T47D (cell line): ENCODE measurements around the gene STAB1.
A peak's percentile ranks its signal among the peaks of the same experiment; 100 is the strongest.

Experiments
- DNase-seq, 2 experiments: peaks; one replicate each; pipeline versions ENCODE4 v3.0.0 to v3.0.0-alpha.2; 2011 to 2012; ENCODE audit warnings: low read depth in 1 of 2, low spot score in 1 of 2
- JUND ChIP-seq: IDR thresholded peaks from 2 replicates; pipeline ENCODE4 v1.6.1; 2012; ENCODE audit warnings: low read depth
- in situ Hi-C: cut with HindIII; loops from 2 replicates; pipeline ENCODE4 v1.10.0; 2016; ENCODE audit warnings: low sequenced_read_pairs, low pct_unique_long_range_greater_than_20kb

STAB1 gene

GRCh38 chr3:52453496-52454249, 41.5 kb upstream of the STAB1 start, which contains the start of gene TNNC1:
Gene TNNC1, minus strand, starts transcription at chr3:52454041. Its CDS starts 26 bp downstream, at chr3:52454015.
- DNase-seq = peak in 1 of 2 experiments; percentile 33
- no peak for TF ChIP-seq JUND
- in situ Hi-C loops = no loop called here

- in situ Hi-C loops = no loop called here
- TF ChIP-seq JUND = no peak
- no peak for DNase-seq
These were observed 40.7 kb upstream of the STAB1 start for GRCh38 chr3:52454250-52454937.

GRCh38 chr3:52454938-52455282, 40.2 kb upstream of the STAB1 start:
- TF ChIP-seq JUND = no peak
- in situ Hi-C loops = no loop called here

GRCh38 chr3:52455283-52456168, 39.6 kb upstream of the STAB1 start, which contains the start of gene NISCH:
Gene NISCH, plus strand, starts transcription at chr3:52455604. Its CDS starts 38 bp downstream, at chr3:52455642.
- no peak for TF ChIP-seq JUND
- in situ Hi-C loops = no loop called here
- DNase-seq = peak; percentile 75 to 87

More at GRCh38 chr3:52454938-52455282, 40.2 kb upstream of the STAB1 start:
- DNase-seq = no peak

- in situ Hi-C loops = no loop called here
- DNase-seq = no peak
- no peak for TF ChIP-seq JUND
These were observed 38.9 kb upstream of the STAB1 start for GRCh38 chr3:52456169-52456799.

- DNase-seq = no peak
- TF ChIP-seq JUND = no peak
- in situ Hi-C loops = no loop called here
These were observed 38.3 kb upstream of the STAB1 start for GRCh38 chr3:52456800-52457183.

GRCh38 chr3:52458031-52458760, 36.9 kb upstream of the STAB1 start:
- no peak for DNase-seq
- in situ Hi-C loops = no loop called here

GRCh38 chr3:52458770-52459545, 36.2 kb upstream of the STAB1 start:
- in situ Hi-C loops = no loop called here
- DNase-seq = no peak

More at GRCh38 chr3:52458031-52458760, 36.9 kb upstream of the STAB1 start:
- no peak for TF ChIP-seq JUND

GRCh38 chr3:52461874-52462273, 33.3 kb upstream of the STAB1 start:
- in situ Hi-C loops = no loop called here
- DNase-seq = no peak
- no peak for TF ChIP-seq JUND

More at GRCh38 chr3:52458770-52459545, 36.2 kb upstream of the STAB1 start:
- TF ChIP-seq JUND = no peak

- no peak for TF ChIP-seq JUND
- in situ Hi-C loops = no loop called here
- DNase-seq = no peak
These were observed 31.7 kb upstream of the STAB1 start for GRCh38 chr3:52463416-52463815.

- DNase-seq = no peak
- no peak for TF ChIP-seq JUND
- in situ Hi-C loops = no loop called here
These were observed 26.8 kb upstream of the STAB1 start for GRCh38 chr3:52468336-52468735.
